ENCODE data around the gene IFT20. TPM values are rescaled to one million over a fixed set of nuclear protein-coding genes. Genes with fewer than 3 reads are reported as not detected.
A peak's percentile ranks its signal among the peaks of the same experiment; 100 is the strongest.

IFT20 gene
- total and polyA plus RNA-seq, 2 of the 13 experiments (the other 11 are each of a cell fraction or from before 2014, with no cell fraction given), result 28.0 to 37.8 TPM

DNA sequence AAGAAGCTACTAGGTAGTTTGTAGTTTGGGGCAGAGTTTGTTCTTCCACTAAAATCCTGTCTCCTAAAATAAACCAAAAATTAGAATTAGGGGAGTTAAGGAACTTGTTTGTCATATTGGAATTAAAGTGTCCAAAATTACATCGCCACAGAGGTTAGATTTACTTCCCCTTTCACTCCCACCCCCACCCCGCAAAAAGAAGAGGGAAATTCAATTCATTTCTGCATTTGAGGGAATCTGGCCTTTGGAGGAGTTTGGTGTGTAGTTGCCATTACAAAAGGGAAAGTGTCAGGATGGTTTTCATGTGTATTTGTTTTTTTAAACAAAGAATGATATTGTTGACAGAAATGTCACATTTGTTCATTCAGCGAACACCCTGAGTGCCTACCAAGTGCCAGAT is 10.5 kb downstream of the IFT20 start:
- H3K4me2 ChIP-seq (ENCODE audit: low read depth, low read length), result peak overlapping the region; percentile 21; the same call in 1 of the 2 replicates
- POLR2A ChIA-PET, result interaction anchor here (2.1 kb wide), 1 partner anchor 11 kb away, joined by 10 read pairs; the partner anchor contains the start of genes IFT20 and TNFAIP1
- no peak overlapping the region for H3K4me3 ChIP-seq (replicated peaks in 1 of 3; ENCODE audit: insufficient read depth in 1 of 3, low read depth in 2 of 3, low read length in 3 of 3)
- WGBS (ENCODE audit: low lambda C conversion rate), result 96% methylated on average over 3 of the region's 3 CpGs
- ATAC-seq (no peak), FAIRE-seq (no peak), DNase-seq (ENCODE audit: low spot score) (no peak)
- peak overlapping the region; percentile 7 for H3K27ac ChIP-seq (ENCODE audit: extremely low read length, insufficient read depth, low read length)
- peaks cover 78% of the 10 kb centered on the region for H3K4me1 ChIP-seq (ENCODE audit: insufficient read depth, low read length)
- H2AFZ ChIP-seq (ENCODE audit: low read length), result no peak overlapping the region
- H3K9ac ChIP-seq (ENCODE audit: insufficient read depth, low read depth, low read length), result no peak overlapping the region
- no peaks in the 10 kb centered on the region for H3K9me3 ChIP-seq (ENCODE audit: low read length)
- H3K27me3 ChIP-seq (ENCODE audit: control insufficient read depth in 1 of 2, insufficient read depth in 2 of 2, low read length in 2 of 2), result no peaks in the 10 kb centered on the region
- CTCF ChIA-PET (ENCODE audit: low intra/inter-chr PET ratio, low total read pairs), result no interaction called here
- in situ Hi-C loops (cut with HindIII; ENCODE audit: extremely low pct_ligation_motif_present, low pct_unique_long_range_greater_than_20kb), result loop anchor here (25.0 kb wide), 1 partner anchor 287 kb away; the partner anchor contains the start of gene NLK
- intact Hi-C loops (cut with micrococcal nuclease; ENCODE audit: unreplicated experiment), result no loop called here
- peaks cover 9 to 41% of the 10 kb centered on the region in 2 experiments for H3K36me3 ChIP-seq (replicated peaks in 1 of 2; ENCODE audit: control insufficient read depth in 1 of 2, insufficient read depth in 2 of 2, low read length in 2 of 2)
- peaks cover 5% of the 10 kb centered on the region; the same call in 1 of the 2 replicates for H4K20me1 ChIP-seq (ENCODE audit: insufficient read depth, low read length)
- no TSS peak for BruUV-seq (replicated peaks)
- TF ChIP-seq ZNF251 (CRISPR knock-in tag; IDR thresholded peaks at IDR 0.05), result no peak
- TF ChIP-seq BRD4 (CRISPR knock-in tag; IDR thresholded peaks at IDR 0.05), result no peak
- TF ChIP-seq, protein P1, sequence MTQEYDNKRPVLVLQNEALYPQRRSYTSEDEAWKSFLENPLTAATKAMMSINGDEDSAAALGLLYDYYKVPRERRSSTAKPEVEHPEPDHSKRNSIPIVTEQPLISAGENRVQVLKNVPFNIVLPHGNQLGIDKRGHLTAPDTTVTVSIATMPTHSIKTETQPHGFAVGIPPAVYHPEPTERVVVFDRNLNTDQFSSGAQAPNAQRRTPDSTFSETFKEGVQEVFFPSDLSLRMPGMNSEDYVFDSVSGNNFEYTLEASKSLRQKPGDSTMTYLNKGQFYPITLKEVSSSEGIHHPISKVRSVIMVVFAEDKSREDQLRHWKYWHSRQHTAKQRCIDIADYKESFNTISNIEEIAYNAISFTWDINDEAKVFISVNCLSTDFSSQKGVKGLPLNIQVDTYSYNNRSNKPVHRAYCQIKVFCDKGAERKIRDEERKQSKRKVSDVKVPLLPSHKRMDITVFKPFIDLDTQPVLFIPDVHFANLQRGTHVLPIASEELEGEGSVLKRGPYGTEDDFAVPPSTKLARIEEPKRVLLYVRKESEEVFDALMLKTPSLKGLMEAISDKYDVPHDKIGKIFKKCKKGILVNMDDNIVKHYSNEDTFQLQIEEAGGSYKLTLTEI (CRISPR knock-in tag; conservative IDR thresholded peaks at IDR 0.05), result no peak
- H3K79me2 ChIP-seq (ENCODE audit: insufficient read depth, low read length), result peaks cover 65% of the 10 kb centered on the region

DNA sequence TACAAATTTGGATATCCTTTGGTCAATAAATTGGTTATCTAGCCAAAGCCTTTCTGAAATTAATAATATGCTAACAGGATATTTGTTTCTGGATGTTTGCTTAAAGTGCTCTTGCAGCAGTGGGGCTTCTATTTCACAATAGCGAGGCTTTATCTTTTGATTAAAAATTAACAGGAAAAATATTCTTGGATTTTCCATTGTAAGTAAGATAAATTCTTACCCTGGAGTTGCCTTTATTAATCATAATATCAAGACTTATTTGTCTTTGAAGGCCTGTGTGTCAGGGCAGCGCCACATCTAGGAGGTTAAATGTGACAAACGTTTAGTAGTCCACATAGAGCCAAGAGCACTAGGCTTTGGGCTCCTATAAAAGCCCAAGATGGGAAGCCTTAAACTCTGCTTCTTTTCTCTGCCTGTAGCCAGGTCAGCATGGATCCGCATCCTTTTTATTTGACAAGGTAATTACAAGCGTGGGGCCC is 11.0 kb downstream of the IFT20 start:
- POLR2A ChIA-PET, result no interaction called here
- H2AFZ ChIP-seq (ENCODE audit: low read length), result no peak overlapping the region
- no peak for ATAC-seq
- H3K9ac ChIP-seq (ENCODE audit: insufficient read depth, low read depth, low read length), result no peak overlapping the region
- no peaks in the 10 kb centered on the region for H3K27me3 ChIP-seq (ENCODE audit: control insufficient read depth in 1 of 2, insufficient read depth in 2 of 2, low read length in 2 of 2)
- no peaks in the 10 kb centered on the region for H3K9me3 ChIP-seq (ENCODE audit: low read length)
- no TSS peak for BruUV-seq (replicated peaks)
- H3K27ac ChIP-seq (ENCODE audit: extremely low read length, insufficient read depth, low read length), result peak overlapping the region; percentile 7
- 69% methylated on average over 5 of the region's 5 CpGs for WGBS (ENCODE audit: low lambda C conversion rate)
- H3K79me2 ChIP-seq (ENCODE audit: insufficient read depth, low read length), result peaks cover 70% of the 10 kb centered on the region
- in situ Hi-C loops (cut with HindIII; ENCODE audit: extremely low pct_ligation_motif_present, low pct_unique_long_range_greater_than_20kb), result loop anchor here (25.0 kb wide), 1 partner anchor 287 kb away; the partner anchor contains the start of gene NLK
- intact Hi-C loops (cut with micrococcal nuclease; ENCODE audit: unreplicated experiment), result no loop called here
- no peak overlapping the region for H3K4me3 ChIP-seq (replicated peaks in 1 of 3; ENCODE audit: insufficient read depth in 1 of 3, low read depth in 2 of 3, low read length in 3 of 3)
- peak overlapping the region; percentile 21 for H3K4me2 ChIP-seq (ENCODE audit: low read depth, low read length)
- H3K4me1 ChIP-seq (ENCODE audit: insufficient read depth, low read length), result peaks cover 78% of the 10 kb centered on the region
- FAIRE-seq, result no peak
- DNase-seq (ENCODE audit: low spot score), result no peak
- H4K20me1 ChIP-seq (ENCODE audit: insufficient read depth, low read length), result peaks cover 5% of the 10 kb centered on the region; the same call in 1 of the 2 replicates
- peaks cover 9 to 39% of the 10 kb centered on the region in 2 experiments for H3K36me3 ChIP-seq (replicated peaks in 1 of 2; ENCODE audit: control insufficient read depth in 1 of 2, insufficient read depth in 2 of 2, low read length in 2 of 2)
- CTCF ChIA-PET (ENCODE audit: low intra/inter-chr PET ratio, low total read pairs), result no interaction called here
- TF ChIP-seq, protein P2, sequence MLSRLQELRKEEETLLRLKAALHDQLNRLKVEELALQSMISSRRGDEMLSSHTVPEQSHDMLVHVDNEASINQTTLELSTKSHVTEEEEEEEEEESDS (CRISPR knock-in tag; IDR thresholded peaks at IDR 0.05; ENCODE audit: borderline replicate concordance), result no peak
- TF ChIP-seq, protein P3, sequence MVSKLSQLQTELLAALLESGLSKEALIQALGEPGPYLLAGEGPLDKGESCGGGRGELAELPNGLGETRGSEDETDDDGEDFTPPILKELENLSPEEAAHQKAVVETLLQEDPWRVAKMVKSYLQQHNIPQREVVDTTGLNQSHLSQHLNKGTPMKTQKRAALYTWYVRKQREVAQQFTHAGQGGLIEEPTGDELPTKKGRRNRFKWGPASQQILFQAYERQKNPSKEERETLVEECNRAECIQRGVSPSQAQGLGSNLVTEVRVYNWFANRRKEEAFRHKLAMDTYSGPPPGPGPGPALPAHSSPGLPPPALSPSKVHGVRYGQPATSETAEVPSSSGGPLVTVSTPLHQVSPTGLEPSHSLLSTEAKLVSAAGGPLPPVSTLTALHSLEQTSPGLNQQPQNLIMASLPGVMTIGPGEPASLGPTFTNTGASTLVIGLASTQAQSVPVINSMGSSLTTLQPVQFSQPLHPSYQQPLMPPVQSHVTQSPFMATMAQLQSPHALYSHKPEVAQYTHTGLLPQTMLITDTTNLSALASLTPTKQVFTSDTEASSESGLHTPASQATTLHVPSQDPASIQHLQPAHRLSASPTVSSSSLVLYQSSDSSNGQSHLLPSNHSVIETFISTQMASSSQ (IDR thresholded peaks at IDR 0.05; ENCODE audit: low read depth), result peak; percentile 41; the same call in 1 of the 2 replicates
- TF ChIP-seq, protein P3 (CRISPR knock-in tag; IDR thresholded peaks at IDR 0.05; ENCODE audit: borderline replicate concordance), result no peak
- TF ChIP-seq CEBPG (CRISPR knock-in tag; IDR thresholded peaks at IDR 0.05) (0 out of 2 replicates have a peak, but pooled peaks have one; percentile 39), ZNF709 (CRISPR knock-in tag; IDR thresholded peaks at IDR 0.05) (no peak), CEBPB (IDR thresholded peaks at IDR 0.05; ENCODE audit: borderline replicate concordance, low read depth, low read length) (peak; percentile 75), NCOR1 (IDR thresholded peaks at IDR 0.05; ENCODE audit: borderline replicate concordance, low read length) (no peak), ESRRA (CRISPR knock-in tag; IDR thresholded peaks at IDR 0.05; ENCODE audit: low read depth) (no peak)
- TF ChIP-seq, protein P4, sequence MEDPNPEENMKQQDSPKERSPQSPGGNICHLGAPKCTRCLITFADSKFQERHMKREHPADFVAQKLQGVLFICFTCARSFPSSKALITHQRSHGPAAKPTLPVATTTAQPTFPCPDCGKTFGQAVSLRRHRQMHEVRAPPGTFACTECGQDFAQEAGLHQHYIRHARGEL (CRISPR knock-in tag; IDR thresholded peaks at IDR 0.05), result no peak

All from HepG2 (cell line).